ENCODE measurements around the gene PDE4C.

GRCh38 chr19:18257503-18258470 lies 31.5 kb upstream of the PDE4C start:
- TF ChIP-seq, protein P1, sequence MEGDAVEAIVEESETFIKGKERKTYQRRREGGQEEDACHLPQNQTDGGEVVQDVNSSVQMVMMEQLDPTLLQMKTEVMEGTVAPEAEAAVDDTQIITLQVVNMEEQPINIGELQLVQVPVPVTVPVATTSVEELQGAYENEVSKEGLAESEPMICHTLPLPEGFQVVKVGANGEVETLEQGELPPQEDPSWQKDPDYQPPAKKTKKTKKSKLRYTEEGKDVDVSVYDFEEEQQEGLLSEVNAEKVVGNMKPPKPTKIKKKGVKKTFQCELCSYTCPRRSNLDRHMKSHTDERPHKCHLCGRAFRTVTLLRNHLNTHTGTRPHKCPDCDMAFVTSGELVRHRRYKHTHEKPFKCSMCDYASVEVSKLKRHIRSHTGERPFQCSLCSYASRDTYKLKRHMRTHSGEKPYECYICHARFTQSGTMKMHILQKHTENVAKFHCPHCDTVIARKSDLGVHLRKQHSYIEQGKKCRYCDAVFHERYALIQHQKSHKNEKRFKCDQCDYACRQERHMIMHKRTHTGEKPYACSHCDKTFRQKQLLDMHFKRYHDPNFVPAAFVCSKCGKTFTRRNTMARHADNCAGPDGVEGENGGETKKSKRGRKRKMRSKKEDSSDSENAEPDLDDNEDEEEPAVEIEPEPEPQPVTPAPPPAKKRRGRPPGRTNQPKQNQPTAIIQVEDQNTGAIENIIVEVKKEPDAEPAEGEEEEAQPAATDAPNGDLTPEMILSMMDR (IDR thresholded peaks at IDR 0.05) = no peak
- no peak for TF ChIP-seq POLR2A (IDR thresholded peaks at IDR 0.05)
- no peak for TF ChIP-seq EP300 (IDR thresholded peaks at IDR 0.05)

Data from tibial nerve (tissue), 4 donors.